M059J (cell line): ENCODE data around the gene TSSK3. TPM values are rescaled to one million over a fixed set of nuclear protein-coding genes. Genes with fewer than 3 reads are reported as not detected.

Experiments
- DNase-seq: peaks from one replicate; pipeline ENCODE4 v3.0.0-alpha.2; 2012; ENCODE audit warnings: low read depth
- total RNA-seq: library from RNA; depleted of rRNA; stranded (reverse); fragments of >200 nt; shearing (Covaris generic); gene quantifications from 2 replicates; pipeline ENCODE4 v1.2.3, GENCODE V29; 2014; rRNA removed

The TSSK3 gene, protein sequence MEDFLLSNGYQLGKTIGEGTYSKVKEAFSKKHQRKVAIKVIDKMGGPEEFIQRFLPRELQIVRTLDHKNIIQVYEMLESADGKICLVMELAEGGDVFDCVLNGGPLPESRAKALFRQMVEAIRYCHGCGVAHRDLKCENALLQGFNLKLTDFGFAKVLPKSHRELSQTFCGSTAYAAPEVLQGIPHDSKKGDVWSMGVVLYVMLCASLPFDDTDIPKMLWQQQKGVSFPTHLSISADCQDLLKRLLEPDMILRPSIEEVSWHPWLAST
- 0.07 TPM in 1 of 2 replicates, not detected in the other for total RNA-seq

DNA sequence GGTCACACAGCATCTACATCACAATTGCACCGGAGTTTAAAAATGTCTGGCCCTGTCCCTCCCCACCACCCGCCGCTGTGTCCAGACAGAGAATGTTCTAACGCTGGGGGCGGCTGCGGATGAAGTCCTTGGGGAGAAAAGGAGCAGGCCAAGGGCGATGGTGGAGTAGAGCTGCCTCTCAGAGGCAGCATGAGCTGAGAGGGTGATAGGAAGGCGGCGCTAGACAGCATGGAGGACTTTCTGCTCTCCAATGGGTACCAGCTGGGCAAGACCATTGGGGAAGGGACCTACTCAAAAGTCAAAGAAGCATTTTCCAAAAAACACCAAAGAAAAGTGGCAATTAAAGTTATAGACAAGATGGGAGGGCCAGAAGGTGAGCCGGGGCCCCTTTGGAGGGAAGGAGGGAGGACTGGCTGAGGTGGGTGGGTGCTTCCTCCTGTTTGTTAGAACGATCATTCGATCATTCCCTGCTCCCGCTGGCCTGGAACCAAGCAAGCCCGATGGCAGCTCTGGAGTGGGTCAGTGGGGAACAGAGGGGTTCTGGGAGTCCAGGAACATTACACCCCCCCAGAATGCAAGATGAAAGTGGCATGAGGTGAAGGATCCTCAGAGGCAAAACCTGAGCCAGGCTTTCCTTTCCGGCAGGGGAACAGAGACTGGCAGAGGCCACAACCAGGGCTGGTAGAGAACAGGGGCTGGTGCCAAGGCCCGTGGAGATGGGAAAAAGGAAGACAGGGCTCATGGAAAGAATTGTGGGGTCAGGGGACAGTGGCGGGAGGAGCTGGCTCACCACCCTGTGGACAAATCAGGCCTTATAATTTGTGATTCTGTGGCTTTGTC, at the start of gene TSSK3, which contains the start of gene FAM229A:
Gene TSSK3, plus strand, starts transcription at position 66 of the 840 bp plus-strand sequence. Its CDS starts 163 bp downstream, at position 229.
Gene FAM229A, minus strand, starts transcription at position 12 of the 840 bp plus-strand sequence. CDS start 394 bp downstream, outside the sequence.
- DNase-seq, result no peak

GRCh38 chr1:32316903-32317277, 45.4 kb upstream of the TSSK3 start:
- DNase-seq, result no peak

DNA sequence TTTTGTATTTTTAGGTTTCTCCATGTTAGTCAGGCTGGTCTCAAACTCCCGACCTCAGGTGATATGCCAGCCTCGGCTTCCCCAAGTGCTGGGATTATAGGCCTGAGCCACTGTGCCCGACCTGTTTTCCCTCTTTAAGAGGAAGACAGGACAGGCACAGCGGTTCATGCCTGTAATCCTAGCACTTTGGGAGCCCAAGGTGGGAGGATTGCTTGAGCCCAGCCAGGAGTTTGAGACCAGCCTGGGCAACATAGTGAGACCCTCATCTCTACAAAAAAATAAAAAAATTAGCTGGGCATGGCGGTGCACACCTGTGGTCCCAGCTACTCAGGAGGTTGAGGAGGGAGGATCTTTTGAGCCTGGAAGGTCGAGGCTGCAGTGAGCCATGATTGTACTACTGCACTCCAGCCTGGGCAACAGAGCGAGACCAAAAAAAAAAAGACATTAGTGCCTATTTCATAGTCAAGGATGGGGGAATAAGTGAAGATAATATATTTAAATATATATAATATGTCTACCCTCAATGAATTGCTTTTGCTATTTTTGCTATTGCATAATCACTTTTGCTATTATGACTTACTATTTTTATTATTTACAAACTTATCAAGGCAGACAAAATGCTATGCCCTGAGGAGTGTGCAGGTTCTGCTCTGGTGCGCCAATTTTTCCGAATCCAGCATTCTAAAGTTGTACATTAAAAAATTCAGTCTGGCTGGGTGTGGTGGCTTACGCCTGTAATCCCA, 44.0 kb upstream of the TSSK3 start:
- DNase-seq, result no peak

GRCh38 chr1:32321712-32322291, 40.5 kb upstream of the TSSK3 start:
- DNase-seq, result no peak

DNA sequence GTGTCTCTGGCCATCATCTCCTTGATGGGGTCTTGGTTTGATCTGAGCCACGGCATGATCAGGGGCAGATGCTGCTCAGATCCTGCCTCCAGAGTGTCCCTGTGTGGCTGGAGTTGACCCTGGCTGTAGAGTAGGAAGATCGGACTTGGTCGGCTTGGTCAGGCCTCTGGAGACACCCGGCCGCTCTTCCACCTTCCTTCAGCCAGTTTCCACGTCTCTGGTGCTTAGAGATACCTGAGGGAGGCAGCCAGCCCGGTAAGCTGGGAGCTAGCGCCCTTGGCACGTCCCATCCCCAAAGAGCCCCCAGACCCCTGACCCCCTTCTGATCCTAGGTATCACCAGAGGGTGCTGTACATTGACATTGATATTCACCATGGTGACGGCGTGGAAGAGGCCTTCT, 35.1 kb upstream of the TSSK3 start:
- DNase-seq, result no peak

GRCh38 chr1:32329931-32330466, 32.3 kb upstream of the TSSK3 start:
- DNase-seq, result no peak

- no peak for DNase-seq
These were observed 31.7 kb upstream of the TSSK3 start for GRCh38 chr1:32330558-32331151.

DNA sequence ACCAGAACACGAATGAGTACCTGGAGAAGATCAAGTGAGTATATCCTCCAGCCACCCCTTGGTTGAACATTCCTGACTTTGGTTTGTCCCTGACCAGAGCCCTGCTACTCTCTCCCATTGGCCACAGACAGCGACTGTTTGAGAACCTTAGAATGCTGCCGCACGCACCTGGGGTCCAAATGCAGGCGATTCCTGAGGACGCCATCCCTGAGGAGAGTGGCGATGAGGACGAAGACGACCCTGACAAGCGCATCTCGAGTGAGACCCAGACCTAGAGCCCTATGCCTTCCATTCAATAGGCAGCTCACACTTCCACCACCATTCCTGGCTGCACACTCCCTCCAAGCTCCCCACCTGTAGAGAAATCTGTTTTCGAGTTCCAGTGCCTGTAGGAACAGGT, 30.8 kb upstream of the TSSK3 start:
- no peak for DNase-seq

DNA sequence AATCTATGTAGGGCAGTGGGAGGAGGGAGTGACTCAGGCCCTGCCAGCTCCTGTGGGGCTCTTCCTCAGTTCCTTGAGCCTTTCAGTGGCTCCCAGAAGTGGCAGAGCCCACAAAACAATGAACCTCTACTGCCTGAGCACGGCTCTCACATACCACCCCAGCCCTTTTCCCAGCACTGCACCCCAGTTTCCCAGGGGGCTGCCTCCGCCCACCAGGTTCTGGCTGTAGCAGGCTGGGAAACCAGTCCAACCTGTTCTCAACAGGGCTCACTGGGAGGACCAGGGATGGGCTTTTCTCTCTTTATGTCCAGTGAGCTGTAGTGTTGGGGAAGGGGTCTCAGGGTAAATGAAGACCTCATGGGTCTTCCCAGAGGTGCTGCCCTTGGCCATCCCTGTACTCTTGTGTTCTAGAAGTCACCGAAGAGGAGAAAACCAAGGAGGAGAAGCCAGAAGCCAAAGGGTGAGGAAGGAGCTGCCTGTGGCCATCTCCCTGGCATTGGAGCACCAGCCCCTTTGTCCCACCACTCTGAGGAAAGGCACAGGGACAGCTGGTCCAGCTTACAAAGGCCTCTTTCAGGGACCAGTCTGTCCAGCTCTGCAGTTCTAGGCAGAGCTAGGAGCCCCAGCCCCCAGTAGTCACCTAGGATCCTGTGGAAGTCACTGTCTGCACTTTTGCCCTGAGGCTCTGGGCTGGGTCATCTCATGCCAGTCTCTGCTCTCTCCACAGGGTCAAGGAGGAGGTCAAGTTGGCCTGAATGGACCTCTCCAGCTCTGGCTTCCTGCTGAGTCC, 29.9 kb upstream of the TSSK3 start:
- DNase-seq, result peak; percentile 60

DNA sequence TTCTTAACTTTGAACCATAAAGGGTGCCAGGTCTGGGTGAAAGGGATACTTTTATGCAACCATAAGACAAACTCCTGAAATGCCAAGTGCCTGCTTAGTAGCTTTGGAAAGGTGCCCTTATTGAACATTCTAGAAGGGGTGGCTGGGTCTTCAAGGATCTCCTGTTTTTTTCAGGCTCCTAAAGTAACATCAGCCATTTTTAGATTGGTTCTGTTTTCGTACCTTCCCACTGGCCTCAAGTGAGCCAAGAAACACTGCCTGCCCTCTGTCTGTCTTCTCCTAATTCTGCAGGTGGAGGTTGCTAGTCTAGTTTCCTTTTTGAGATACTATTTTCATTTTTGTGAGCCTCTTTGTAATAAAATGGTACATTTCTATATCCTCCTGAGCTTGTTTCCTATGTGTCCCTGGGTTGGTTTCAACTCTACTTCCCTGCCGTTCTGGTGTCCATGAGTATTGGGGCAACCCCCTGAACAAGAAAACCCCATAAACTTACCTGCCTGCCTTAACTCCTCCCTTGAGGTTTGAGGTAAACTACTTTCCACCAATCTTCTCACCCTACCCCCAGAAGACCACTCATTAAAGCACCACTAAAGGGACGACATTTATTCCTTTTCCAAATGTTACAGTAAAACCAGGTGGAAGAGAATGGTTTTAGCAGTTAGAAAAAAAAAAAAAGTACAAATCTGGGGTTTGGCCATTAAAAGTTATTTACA, 28.9 kb upstream of the TSSK3 start:
- DNase-seq, result no peak

- no peak for DNase-seq
These were observed 28.0 kb upstream of the TSSK3 start for GRCh38 chr1:32334274-32334861.

DNA sequence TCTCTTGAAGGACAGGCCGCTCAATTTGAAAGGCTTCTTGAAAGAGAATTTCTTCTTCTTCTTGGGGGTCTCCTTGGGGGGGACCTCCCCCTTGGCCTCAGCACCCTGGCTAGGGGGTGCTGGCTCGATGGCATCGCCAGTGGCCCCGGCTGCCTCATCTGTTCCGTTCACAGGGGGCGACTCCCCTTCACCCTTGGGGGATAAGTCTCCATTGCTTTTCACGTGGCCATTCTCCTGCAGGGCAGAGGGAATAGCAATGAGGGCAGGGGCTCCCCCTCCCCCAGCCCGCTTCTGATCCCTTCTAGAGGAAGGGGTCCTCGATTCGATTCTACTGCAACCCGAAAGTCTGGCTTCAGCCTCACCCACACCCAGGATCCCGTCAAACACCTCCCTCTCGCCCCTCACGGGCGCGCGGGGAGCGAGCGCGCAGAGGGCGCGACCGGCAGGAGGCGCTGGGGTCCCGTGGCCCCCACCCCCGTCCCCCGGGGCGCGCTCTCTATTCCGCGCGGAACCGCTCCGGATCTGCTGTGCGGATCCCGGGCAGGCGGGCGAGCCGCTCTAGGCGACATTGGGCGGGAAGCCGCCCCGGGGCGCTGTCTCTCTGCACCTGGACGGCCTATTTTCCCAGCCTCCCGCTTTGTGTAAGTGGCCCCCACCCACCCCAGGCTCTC, 27.3 kb upstream of the TSSK3 start:
- DNase-seq, result peak; percentile 49

DNA sequence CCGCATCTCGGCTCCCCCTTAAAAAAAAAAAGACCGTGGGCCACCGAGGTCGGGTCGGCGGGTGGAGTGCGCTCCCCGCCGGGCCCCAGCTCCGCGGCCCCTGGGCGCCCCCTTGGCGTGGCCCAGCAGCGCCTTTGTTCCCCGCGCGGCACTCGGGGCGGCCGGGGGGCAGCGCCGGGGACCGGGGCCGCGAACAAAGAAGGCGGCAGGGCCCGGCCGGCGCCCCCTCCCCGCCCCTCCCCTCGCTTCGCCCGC, 26.9 kb upstream of the TSSK3 start:
- DNase-seq, result no peak

- DNase-seq, result peak; percentile 62
These were observed 26.3 kb upstream of the TSSK3 start, which contains the start of gene MARCKSL1 for GRCh38 chr1:32335790-32336590. TSS of gene MARCKSL1 (minus strand) at chr1:32336233. CDS start at chr1:32336033, 200 bp downstream.

DNA sequence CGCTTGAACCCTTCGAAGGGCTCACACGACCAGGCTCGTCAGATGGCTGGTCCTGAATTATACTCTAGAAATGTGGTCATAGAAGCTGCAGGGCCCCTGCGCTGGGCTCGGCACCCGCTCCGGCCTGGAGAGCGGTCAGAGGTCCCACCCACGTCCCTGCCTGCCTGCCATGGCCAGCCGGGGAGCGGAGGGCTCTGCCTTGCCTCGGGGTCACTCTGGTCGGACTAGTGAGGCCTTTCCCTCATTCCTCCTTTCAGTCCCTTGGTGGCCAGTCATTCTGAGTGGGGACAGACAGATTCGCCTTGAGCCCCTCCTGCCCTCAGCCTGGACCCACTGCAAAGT, 25.8 kb upstream of the TSSK3 start:
- no peak for DNase-seq

GRCh38 chr1:32336963-32337675, 25.2 kb upstream of the TSSK3 start:
- DNase-seq, result peak; percentile 83

DNA sequence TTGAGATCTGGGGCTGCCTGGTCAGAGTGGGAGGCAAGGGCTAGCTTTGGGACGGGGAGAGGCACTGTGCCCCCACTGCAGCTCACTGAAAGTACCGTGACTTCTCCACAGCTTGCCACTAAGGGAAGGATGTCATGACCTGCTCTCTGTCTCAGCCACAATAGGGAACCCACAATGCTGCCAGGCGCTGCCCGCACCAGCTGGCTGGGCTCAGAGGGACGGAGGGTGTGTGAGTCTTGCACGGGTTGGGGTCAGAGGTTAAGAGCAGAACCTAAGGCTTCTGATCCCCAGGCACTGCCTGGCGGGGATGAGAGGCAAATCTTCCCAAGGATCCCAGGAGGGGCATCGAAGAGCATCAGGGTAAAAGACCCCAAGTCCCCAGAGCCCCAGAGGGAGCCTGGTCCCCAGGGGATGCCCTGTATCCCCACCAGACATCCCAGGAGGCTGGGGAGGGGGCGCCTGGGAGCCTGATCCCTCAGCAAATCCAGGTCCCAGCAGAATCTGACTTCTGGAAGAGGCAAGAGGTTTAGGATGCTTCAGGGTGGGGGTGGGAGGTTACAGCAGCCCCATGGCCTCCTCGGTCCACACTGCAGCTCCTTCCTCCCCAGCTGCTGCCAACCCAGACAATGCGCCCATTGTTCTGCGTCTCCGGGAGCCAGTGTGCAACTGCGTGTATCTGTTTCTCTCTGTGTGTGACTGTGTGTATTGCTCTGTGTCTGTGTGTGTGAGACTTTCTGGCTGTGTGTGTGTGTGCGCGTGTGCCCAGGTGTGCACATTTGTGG, 24.3 kb upstream of the TSSK3 start:
- DNase-seq, result no peak
